ENCODE measurements around the gene ARSB.

Gene ARSB

DNA sequence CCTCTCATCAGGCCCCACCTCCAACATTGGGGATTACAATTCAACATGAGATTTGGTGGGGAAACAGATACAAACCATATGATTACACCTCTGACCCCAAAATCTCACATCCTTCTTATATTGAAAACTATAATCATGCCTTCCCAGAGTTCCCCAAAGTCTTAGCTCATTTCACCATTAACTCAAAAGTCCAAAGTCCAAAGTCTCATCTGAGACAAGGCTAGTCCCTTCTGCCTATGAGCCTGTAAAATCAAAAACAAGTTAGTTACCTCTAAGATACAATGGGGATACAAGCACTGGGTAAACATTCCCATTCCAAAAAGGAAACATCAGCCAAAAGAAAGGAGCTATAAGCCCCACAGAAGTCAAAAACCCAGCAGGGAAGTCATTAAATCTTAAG is 26.8 kb upstream of the ARSB start:
- TF ChIP-seq, protein P1, sequence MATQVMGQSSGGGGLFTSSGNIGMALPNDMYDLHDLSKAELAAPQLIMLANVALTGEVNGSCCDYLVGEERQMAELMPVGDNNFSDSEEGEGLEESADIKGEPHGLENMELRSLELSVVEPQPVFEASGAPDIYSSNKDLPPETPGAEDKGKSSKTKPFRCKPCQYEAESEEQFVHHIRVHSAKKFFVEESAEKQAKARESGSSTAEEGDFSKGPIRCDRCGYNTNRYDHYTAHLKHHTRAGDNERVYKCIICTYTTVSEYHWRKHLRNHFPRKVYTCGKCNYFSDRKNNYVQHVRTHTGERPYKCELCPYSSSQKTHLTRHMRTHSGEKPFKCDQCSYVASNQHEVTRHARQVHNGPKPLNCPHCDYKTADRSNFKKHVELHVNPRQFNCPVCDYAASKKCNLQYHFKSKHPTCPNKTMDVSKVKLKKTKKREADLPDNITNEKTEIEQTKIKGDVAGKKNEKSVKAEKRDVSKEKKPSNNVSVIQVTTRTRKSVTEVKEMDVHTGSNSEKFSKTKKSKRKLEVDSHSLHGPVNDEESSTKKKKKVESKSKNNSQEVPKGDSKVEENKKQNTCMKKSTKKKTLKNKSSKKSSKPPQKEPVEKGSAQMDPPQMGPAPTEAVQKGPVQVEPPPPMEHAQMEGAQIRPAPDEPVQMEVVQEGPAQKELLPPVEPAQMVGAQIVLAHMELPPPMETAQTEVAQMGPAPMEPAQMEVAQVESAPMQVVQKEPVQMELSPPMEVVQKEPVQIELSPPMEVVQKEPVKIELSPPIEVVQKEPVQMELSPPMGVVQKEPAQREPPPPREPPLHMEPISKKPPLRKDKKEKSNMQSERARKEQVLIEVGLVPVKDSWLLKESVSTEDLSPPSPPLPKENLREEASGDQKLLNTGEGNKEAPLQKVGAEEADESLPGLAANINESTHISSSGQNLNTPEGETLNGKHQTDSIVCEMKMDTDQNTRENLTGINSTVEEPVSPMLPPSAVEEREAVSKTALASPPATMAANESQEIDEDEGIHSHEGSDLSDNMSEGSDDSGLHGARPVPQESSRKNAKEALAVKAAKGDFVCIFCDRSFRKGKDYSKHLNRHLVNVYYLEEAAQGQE (IDR thresholded peaks at IDR 0.05; ENCODE audit: insufficient read depth in 1 of 2, low read depth in 2 of 2, low read length in 2 of 2) = no peak

DNA sequence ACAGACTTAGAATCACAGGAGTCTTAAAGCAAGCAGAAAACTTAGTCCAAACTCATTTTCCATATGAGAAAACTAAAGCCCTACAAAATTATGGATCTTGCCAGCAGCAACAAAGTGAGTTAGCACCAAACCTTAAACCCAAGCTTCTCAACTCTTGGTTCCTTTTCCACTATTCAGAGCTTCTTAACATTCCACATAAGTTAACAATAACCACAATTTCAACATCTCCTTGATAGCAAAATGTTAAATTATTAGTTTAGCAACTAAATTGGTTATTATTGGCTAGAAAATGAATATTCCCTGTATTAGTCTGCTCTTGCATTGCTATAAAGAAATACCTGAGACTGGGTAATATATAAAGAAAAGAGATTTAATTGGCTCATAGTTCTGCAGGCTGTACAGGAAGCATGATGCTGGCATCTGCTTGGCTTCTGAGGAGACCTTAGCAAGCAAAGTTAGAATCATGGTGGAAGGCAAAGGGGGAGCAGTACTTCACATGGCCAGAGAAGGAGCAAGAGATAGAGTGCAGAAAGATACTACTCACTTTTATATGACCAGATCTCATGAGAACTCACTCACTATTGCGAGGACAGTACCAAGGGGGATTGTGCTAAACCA is 26.2 kb upstream of the ARSB start:
- TF ChIP-seq, protein P1 (IDR thresholded peaks at IDR 0.05; ENCODE audit: insufficient read depth in 1 of 2, low read depth in 2 of 2, low read length in 2 of 2) = no peak
- TF ChIP-seq POLR2AphosphoS5 (IDR thresholded peaks at IDR 0.05; ENCODE audit: low read depth, low read length) (no peak), TAF1 (IDR thresholded peaks at IDR 0.05; ENCODE audit: borderline replicate concordance, insufficient read depth, low read length) (no peak), FOXP2 (optimal IDR thresholded peaks at IDR 0.05; ENCODE audit: borderline replicate concordance, extremely low read depth, extremely low read length, insufficient read depth) (no peak), SIN3A (IDR thresholded peaks at IDR 0.05; ENCODE audit: borderline replicate concordance, insufficient read depth, low read length) (no peak)

DNA sequence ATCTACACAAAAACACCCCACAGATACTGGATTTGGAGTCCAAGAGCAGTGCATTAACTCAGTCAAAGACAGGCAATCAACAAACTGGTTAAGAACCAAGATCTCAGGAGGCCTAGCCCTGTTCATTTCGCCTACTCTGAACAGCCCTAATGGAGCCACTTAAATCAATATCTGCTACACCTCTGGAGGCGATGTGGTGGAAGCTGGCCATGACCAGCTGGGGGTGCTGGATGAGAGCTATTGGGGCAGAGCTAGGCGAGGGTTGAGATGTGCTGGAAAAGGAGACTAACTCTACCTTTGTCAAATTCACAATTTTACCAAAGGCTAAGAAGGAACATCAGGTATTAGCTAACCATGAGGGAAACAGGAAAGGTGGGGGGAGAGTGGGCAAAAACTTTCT is 23.3 kb upstream of the ARSB start:
- TF ChIP-seq, protein P1 (IDR thresholded peaks at IDR 0.05; ENCODE audit: insufficient read depth in 1 of 2, low read depth in 2 of 2, low read length in 2 of 2) = no peak

DNA sequence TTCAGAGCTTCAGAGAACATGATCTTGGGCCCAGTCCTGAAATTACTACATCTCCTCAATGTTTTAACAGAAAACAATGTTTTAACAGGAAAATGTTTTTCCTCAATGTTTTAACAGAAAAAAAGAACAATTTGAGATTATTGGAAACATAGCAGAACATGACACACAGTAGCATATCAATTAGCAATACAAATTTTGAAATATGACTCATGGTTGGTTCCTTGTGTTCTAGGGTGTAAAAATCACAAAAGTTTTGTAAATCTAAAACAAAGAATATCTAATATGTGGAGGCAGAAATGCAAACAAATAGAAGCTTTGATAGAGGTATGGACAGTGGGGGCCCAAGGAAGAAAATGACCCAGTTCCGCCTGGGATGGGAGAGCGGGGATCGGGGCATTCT is 22.8 kb upstream of the ARSB start:
- TF ChIP-seq TAF1 (IDR thresholded peaks at IDR 0.05; ENCODE audit: borderline replicate concordance, insufficient read depth, low read length) (no peak), POLR2AphosphoS5 (IDR thresholded peaks at IDR 0.05; ENCODE audit: low read depth, low read length) (no peak), FOXP2 (optimal IDR thresholded peaks at IDR 0.05; ENCODE audit: borderline replicate concordance, extremely low read depth, extremely low read length, insufficient read depth) (no peak), SIN3A (IDR thresholded peaks at IDR 0.05; ENCODE audit: borderline replicate concordance, insufficient read depth, low read length) (no peak)
- TF ChIP-seq, protein P1 (IDR thresholded peaks at IDR 0.05; ENCODE audit: insufficient read depth in 1 of 2, low read depth in 2 of 2, low read length in 2 of 2) = no peak

DNA sequence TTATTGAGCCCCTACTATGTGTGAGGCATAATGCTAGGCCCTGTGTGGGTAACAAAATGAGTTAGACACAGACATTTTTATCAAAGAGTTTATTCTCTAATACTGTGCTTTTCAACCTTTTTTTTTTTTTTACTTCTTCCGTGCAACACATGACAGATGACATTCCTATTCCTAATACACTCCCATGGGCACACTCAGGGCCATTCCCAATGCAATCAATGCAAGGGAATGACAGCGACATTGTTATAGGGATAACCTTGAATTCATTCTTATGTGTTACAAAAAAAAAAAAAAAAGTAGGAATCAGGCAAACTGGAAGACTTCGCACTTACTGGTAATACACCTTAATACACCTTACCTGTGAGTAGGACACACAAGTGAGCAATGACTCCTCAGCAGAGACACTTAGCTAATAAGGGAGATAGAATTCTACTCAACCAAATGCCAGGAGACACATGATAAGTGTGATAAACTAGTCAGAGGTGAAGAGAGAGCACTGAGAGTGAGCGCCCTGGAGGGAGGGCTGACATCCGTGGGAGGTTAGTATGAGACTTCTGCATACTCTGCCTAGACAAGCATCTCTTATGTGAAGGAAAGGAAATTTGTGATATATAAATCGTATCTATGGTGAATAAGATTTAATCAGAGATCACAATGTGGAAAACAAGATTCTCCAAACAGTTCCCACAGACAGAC is 21.0 kb upstream of the ARSB start:
- TF ChIP-seq, protein P1 (IDR thresholded peaks at IDR 0.05; ENCODE audit: insufficient read depth in 1 of 2, low read depth in 2 of 2, low read length in 2 of 2) = no peak
- TF ChIP-seq TAF1 (IDR thresholded peaks at IDR 0.05; ENCODE audit: borderline replicate concordance, insufficient read depth, low read length) (no peak), FOXP2 (optimal IDR thresholded peaks at IDR 0.05; ENCODE audit: borderline replicate concordance, extremely low read depth, extremely low read length, insufficient read depth) (no peak), SIN3A (IDR thresholded peaks at IDR 0.05; ENCODE audit: borderline replicate concordance, insufficient read depth, low read length) (no peak), POLR2AphosphoS5 (IDR thresholded peaks at IDR 0.05; ENCODE audit: low read depth, low read length) (no peak)

All from PFSK-1 (cell line).